CD8-positive, alpha-beta memory T cell (primary cell): ENCODE measurements around the gene MSANTD7. TPM values are rescaled to one million over a fixed set of nuclear protein-coding genes. Genes with fewer than 3 reads are reported as not detected.
"Not testable (repeated sequence)": the region's sequence is repeated elsewhere in the genome, so short reads cannot be mapped to it uniquely, and the experiment has no call there.

ENCODE experiments used
- CTCF ChIA-PET: fragments of 350-600 bp; sonication (Branson Sonifier 250); formaldehyde crosslinking; loops from one replicate; lab custom pipeline; 2021; ENCODE audit warnings: antibody characterized with exemption; lab: Charles Lee
- POLR2A ChIA-PET: fragments of 350-600 bp; sonication (Branson Sonifier 250); formaldehyde crosslinking; loops from one replicate; lab custom pipeline; 2021; ENCODE audit warnings: antibody characterized with exemption; lab: Charles Lee
- DNase-seq, 5 donors: peaks; one replicate each; pipeline versions ENCODE4 v3.0.0 to v3.0.0-alpha.2; 2020 to 2022; ENCODE audit warnings: mixed read lengths in 1 of 5
- H3K27ac ChIP-seq: one replicate; pipeline ENCODE4 v1.7.0; 2013; ENCODE audit warnings: low read depth, mild to moderate bottlenecking, low read length, moderate library complexity
- H3K27me3 ChIP-seq: 2 replicates; pipeline ENCODE4 v1.7.0; 2013; ENCODE audit warnings: low read length, mild to moderate bottlenecking; ENCODE audit not compliant: insufficient read depth, poor library complexity, severe bottlenecking
- H3K36me3 ChIP-seq: 2 replicates; pipeline ENCODE4 v1.7.0; 2013; ENCODE audit warnings: mild to moderate bottlenecking, low read length, moderate library complexity; ENCODE audit not compliant: insufficient read depth
- H3K4me1 ChIP-seq: 2 replicates; pipeline ENCODE4 v1.7.0; 2013; ENCODE audit warnings: mild to moderate bottlenecking, low read length, moderate library complexity; ENCODE audit not compliant: insufficient read depth
- H3K4me3 ChIP-seq: 2 replicates; pipeline ENCODE4 v1.7.0; 2013; ENCODE audit warnings: mild to moderate bottlenecking, low read length
- H3K9me3 ChIP-seq: 2 replicates; pipeline ENCODE4 v1.7.0; 2013; ENCODE audit warnings: mild to moderate bottlenecking, low read length
- H3K27ac Mint-ChIP-seq, 8 donors: one replicate each; pipeline ENCODE4 v1.8.0; 2020 to 2021; ENCODE audit warnings: mixed read lengths in 8 of 8, mild to moderate bottlenecking in 6 of 8, inconsistent platforms in 3 of 8, moderate library complexity in 3 of 8
- H3K27me3 Mint-ChIP-seq, 2 donors: one replicate each; pipeline ENCODE4 v1.8.0; 2020 to 2021; ENCODE audit warnings: mixed read lengths in 2 of 2, mild to moderate bottlenecking in 1 of 2, moderate library complexity in 1 of 2
- H3K36me3 Mint-ChIP-seq, 3 donors: one replicate each; pipeline ENCODE4 v1.8.0; 2020 to 2021; ENCODE audit warnings: mixed read lengths in 3 of 3, inconsistent platforms in 1 of 3, mild to moderate bottlenecking in 1 of 3
- H3K4me1 Mint-ChIP-seq, 3 donors: one replicate each; pipeline ENCODE4 v1.8.0; 2020 to 2021; ENCODE audit warnings: mixed read lengths in 3 of 3, inconsistent platforms in 1 of 3, mild to moderate bottlenecking in 1 of 3
- H3K4me3 Mint-ChIP-seq, 7 donors: one replicate each; pipeline ENCODE4 v1.8.0; 2020 to 2021; ENCODE audit warnings: mixed read lengths in 7 of 7, mild to moderate bottlenecking in 6 of 7, moderate library complexity in 4 of 7, inconsistent platforms in 2 of 7
- H3K9me3 Mint-ChIP-seq, 5 donors: one replicate each; pipeline ENCODE4 v1.8.0; 2020 to 2022; ENCODE audit warnings: mixed read lengths in 5 of 5, mild to moderate bottlenecking in 3 of 5, moderate library complexity in 2 of 5, inconsistent platforms in 1 of 5
- polyA plus RNA-seq: library from polyadenylated mRNA; unstranded; fragments of 300-500 nt; fragmentation: Illumina TruSeq; gene quantifications from one replicate; pipeline ENCODE4 v1.2.3, GENCODE V29; 2021
- total RNA-seq, 2 experiments: library from RNA; stranded (reverse); gene quantifications; one replicate each; pipeline ENCODE4 v1.2.3, GENCODE V29; 2021

Gene MSANTD7
- total and polyA plus RNA-seq, 3 experiments from 2014 or later: 8.7 to 30.4 (median 28.5) TPM

DNA sequence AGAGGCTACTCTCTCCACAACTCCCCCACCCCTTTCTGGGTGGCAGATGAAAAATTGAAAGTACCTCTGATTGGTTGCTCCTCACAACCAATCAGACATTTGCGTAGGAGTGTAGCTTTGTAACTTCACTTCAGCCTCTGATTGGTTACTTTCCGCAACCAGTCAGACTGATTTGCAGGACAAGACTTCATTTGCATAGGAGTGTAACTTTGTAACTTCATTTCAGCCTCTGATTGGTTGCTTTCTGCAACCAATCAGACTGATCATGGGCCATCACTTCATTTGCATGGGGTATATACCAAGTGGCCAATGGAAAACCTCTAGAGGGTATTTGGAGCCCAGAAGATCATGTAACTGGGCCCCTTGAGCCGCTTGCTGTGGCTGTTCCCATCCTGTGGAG, 25.8 kb upstream of the MSANTD7 start:
- H3K9me3 Mint-ChIP-seq: no peaks in the 10 kb centered on the region
- H3K4me3 Mint-ChIP-seq: peak overlapping the region in 4 of 7 donors; percentile 47 to 84 (median 66)
- POLR2A ChIA-PET: no interaction called here

DNA sequence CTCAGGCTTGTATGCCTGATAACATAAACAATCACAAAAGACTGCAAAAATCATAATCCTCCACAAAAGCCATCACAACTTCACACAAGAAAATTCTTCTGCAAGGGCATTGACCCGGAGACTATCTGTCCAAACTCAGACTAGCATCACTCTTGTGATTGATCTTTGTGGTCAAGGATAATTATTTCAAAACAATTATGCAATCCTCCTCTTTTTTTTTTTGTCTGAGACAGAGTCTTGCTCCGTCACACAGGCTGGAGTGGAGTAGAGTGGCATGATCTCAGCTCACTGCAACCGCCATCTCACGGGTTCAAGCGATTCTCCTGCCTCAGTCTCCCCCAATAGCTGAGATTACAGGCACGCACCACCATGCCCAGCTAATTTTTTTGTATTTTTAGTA, 22.4 kb upstream of the MSANTD7 start:
- Histone ChIP-seq H3K9me3 (no peaks in the 10 kb centered on the region), H3K4me1 (peaks cover 9% of the 10 kb centered on the region), H3K36me3 (no peaks in the 10 kb centered on the region), H3K27ac (no peak overlapping the region), H3K4me3 (no peak overlapping the region), H3K27me3 (no peaks in the 10 kb centered on the region)
- DNase-seq: no peak
- ChIA-PET POLR2A (no interaction called here), CTCF (no interaction called here)
- Mint-ChIP-seq H3K9me3 (no peaks in the 10 kb centered on the region), H3K36me3 (peaks cover 0 to 4% (median 0%) of the 10 kb centered on the region in 3 donors), H3K27ac (no peak overlapping the region), H3K4me3 (no peak overlapping the region), H3K4me1 (peaks cover 3 to 22% (median 20%) of the 10 kb centered on the region in 3 donors), H3K27me3 (no peaks in the 10 kb centered on the region)

More for the DNA sequence above, 25.8 kb upstream of the MSANTD7 start:
- Histone ChIP-seq H3K4me1 (peaks cover 9% of the 10 kb centered on the region), H3K27me3 (no peaks in the 10 kb centered on the region), H3K36me3 (no peaks in the 10 kb centered on the region), H3K9me3 (no peaks in the 10 kb centered on the region), H3K27ac (no peak overlapping the region), H3K4me3 (no peak overlapping the region)
- Mint-ChIP-seq H3K4me1 (peaks cover 3 to 22% (median 20%) of the 10 kb centered on the region in 3 donors), H3K36me3 (peaks cover 0 to 4% (median 0%) of the 10 kb centered on the region in 3 donors), H3K27ac (peak overlapping the region in 1 of 8 donors; percentile 95), H3K27me3 (no peaks in the 10 kb centered on the region)
- CTCF ChIA-PET: no interaction called here
- no peak for DNase-seq

DNA sequence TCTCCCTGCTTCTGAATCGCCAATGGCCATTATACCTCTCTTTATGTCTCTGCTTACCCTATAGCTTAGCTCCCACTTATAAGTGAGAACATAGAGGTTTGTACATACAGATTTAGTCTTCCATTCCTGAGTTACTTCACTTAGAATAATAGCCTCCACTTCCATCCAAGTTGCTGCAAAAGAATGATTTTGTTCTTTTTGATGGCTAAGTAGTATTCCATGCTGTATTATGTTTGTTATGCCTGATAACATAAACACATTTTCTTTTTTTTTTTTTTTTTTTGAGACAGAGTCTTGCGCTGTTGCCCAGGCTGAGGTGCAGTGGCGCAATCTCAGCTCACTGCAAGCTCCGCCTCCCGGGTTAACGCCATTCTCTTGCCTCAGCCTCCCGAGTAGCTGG, 21.4 kb upstream of the MSANTD7 start:
- H3K36me3 Mint-ChIP-seq, POLR2A ChIA-PET: not testable (repeated sequence)

DNA sequence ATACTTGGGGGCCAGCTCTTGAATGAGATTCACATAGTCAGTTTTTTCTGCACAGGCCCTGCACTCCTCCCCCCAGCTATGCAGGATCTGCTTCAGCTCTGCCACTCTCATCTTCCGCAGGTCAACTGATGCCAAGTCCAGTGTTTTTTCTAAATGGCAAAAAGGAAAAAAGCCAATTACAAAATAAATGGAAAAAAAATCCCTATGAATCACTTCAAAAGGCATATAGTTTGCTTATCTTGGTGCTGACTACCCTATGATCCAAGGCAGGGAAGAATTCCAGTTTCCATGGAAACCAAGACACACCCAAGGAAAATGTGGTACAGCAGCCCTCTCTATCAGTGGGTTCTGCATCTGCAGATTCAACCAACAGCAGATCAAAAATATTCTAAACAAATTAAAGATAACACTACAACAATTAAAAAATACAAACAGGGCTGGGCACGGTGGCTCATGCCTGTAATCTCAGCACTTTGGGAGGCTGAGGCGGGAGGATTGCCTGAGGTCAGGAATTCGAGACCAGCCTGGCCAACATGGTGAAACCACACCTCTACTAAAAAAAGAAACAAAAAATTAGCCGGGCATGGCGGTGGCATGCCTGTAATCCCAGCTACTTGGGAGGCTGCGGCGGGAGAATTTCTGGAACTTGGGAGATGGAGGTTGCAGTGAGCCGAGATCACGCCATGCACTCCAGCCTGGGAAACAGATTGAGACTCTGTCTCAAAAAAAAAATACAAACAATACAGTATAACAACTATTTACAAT, 17.9 kb upstream of the MSANTD7 start:
- no peaks in the 10 kb centered on the region for H3K27me3 Mint-ChIP-seq
- H3K4me3 ChIP-seq: no peak overlapping the region
- DNase-seq: no peak
- H3K9me3 Mint-ChIP-seq: no peaks in the 10 kb centered on the region
- peaks cover 0 to 4% (median 0%) of the 10 kb centered on the region in 3 donors for H3K36me3 Mint-ChIP-seq
- H3K4me1 Mint-ChIP-seq: peaks cover 0 to 6% (median 3%) of the 10 kb centered on the region in 3 donors
- POLR2A ChIA-PET: no interaction called here
- H3K27ac Mint-ChIP-seq: no peak overlapping the region
- no peaks in the 10 kb centered on the region for H3K4me1 ChIP-seq
- H3K4me3 Mint-ChIP-seq: no peak overlapping the region
- H3K27me3 ChIP-seq: no peaks in the 10 kb centered on the region
- no peaks in the 10 kb centered on the region for H3K36me3 ChIP-seq
- CTCF ChIA-PET: interaction anchor here (0.8 to 0.9 kb wide), 2 partner anchors 321 to 332 kb away, joined by 3 read pairs; no protein-coding TSS in a partner anchor
- no peaks in the 10 kb centered on the region for H3K9me3 ChIP-seq
- no peak overlapping the region for H3K27ac ChIP-seq

More for the DNA sequence above, 21.4 kb upstream of the MSANTD7 start:
- not testable (repeated sequence) for H3K27ac ChIP-seq, H3K9me3 ChIP-seq, H3K27me3 ChIP-seq, H3K36me3 ChIP-seq, H3K4me1 ChIP-seq, H3K27me3 Mint-ChIP-seq, H3K9me3 Mint-ChIP-seq, H3K27ac Mint-ChIP-seq, H3K4me3 Mint-ChIP-seq, H3K4me3 ChIP-seq, DNase-seq
- CTCF ChIA-PET: interaction anchor here (0.7 kb wide), 1 partner anchor 259 kb away, joined by 5 read pairs; no protein-coding TSS in a partner anchor
- H3K4me1 Mint-ChIP-seq: peaks cover 3 to 16% (median 16%) of the 10 kb centered on the region in 3 donors

GRCh38 chr10:14820775-14821154, 17.3 kb upstream of the MSANTD7 start:
- peaks cover 0 to 6% (median 3%) of the 10 kb centered on the region in 3 donors for H3K4me1 Mint-ChIP-seq
- Histone ChIP-seq H3K9me3 (no peaks in the 10 kb centered on the region), H3K27me3 (no peaks in the 10 kb centered on the region), H3K27ac (no peak overlapping the region), H3K4me1 (no peaks in the 10 kb centered on the region), H3K4me3 (no peak overlapping the region), H3K36me3 (no peaks in the 10 kb centered on the region)
- H3K9me3 Mint-ChIP-seq: no peaks in the 10 kb centered on the region
- no peaks in the 10 kb centered on the region for H3K27me3 Mint-ChIP-seq
- ChIA-PET CTCF (no interaction called here), POLR2A (no interaction called here)
- no peak overlapping the region for H3K27ac Mint-ChIP-seq
- no peak for DNase-seq
- H3K4me3 Mint-ChIP-seq: no peak overlapping the region
- H3K36me3 Mint-ChIP-seq: peaks cover 0 to 4% (median 0%) of the 10 kb centered on the region in 3 donors

DNA sequence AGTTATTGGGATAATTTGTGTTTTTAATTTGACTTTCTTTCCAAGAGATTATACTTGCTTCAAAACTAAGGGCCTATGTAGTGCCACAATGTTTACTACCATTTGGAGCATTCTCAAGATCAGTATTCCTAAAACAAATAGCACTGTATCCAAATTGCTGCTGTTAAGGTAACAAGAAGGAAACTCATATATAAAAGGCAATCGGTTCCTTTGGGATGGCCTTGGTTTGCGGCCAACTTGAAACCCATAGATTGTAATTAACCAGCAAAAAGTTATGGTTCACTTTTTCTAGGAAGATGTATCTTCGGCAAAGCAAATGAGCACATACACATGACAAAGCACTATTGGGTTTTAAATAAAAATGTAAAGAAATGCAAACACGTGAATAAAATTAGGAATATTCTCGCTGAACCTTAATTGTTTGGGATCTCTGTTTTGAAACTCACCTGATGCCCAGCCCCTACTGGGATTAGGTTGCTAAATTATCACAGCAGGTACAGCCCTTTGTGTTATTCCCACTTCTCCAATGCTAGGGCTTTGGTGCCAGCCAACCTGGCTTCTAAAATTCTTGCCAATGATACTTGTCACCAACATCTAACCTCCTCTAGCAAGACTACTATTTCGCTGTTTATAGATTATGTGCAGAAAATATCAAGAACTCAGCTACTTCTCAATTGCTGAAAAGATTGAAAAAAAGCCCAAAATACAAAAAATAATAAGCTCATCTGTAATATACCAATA, 16.3 kb upstream of the MSANTD7 start:
- Mint-ChIP-seq H3K27ac (no peak overlapping the region), H3K4me3 (no peak overlapping the region), H3K36me3 (no peaks in the 10 kb centered on the region), H3K27me3 (no peaks in the 10 kb centered on the region), H3K4me1 (peaks cover 0 to 6% (median 3%) of the 10 kb centered on the region in 3 donors), H3K9me3 (no peaks in the 10 kb centered on the region)
- H3K4me1 ChIP-seq: no peaks in the 10 kb centered on the region
- no peaks in the 10 kb centered on the region for H3K9me3 ChIP-seq
- no peaks in the 10 kb centered on the region for H3K27me3 ChIP-seq
- no peak overlapping the region for H3K27ac ChIP-seq
- no peaks in the 10 kb centered on the region for H3K36me3 ChIP-seq
- DNase-seq: no peak
- no peak overlapping the region for H3K4me3 ChIP-seq
- CTCF ChIA-PET: interaction anchor here (0.8 to 2.6 kb wide), 10 partner anchors 20 to 626 kb away, joined by 3 to 11 read pairs (median 6); no protein-coding TSS in a partner anchor
- POLR2A ChIA-PET: no interaction called here

DNA sequence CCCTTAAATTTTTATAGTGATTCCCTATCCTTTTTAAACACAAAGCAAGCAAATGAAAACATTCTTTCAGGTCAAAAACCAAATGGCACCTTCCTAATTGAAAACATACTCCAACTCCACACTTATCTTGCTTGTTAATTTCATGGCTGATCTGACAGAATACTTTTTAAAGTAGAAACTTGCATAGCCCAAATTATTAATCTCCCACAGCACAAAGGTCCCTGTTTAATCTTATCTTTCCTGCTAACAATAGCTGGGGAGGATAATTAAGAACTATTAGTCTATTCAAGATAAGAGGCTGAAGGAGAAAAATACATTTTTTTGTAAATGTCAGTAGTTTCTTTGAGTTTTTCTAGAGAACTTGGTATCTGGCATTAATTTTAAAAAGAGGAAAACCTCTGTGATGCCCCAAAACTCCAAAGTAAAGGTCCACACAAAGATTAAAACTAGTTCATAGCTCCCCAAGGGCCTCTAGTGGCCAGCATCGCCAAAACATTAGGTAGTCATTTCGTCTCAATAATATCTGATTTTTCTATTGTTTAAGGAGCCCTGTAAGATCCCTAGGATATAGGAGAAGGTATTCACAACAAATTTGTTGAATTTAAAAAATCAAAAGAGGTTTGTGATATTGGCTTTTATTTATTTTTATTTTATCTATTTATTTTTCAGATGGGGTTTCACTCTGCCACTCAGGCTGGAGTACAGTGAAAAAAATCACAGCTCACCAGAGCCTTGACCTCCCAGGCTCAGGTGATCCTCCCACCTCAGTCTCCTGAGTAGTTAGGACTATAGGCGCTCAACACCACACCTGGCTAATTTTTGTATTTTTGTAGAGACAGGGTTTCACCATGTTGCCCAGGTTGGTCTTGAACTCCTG, 15.0 kb upstream of the MSANTD7 start:
- POLR2A ChIA-PET: interaction anchor here (0.7 to 1.0 kb wide), 2 partner anchors 235 to 280 kb away, joined by 3 read pairs; no protein-coding TSS in a partner anchor
- no peaks in the 10 kb centered on the region for H3K4me1 ChIP-seq
- H3K9me3 ChIP-seq: no peaks in the 10 kb centered on the region
- no peak overlapping the region for H3K27ac ChIP-seq
- no peak overlapping the region for H3K4me3 ChIP-seq
- Mint-ChIP-seq H3K4me1 (peaks cover 0 to 6% (median 3%) of the 10 kb centered on the region in 3 donors), H3K27me3 (no peaks in the 10 kb centered on the region), H3K4me3 (no peak overlapping the region), H3K27ac (no peak overlapping the region), H3K9me3 (no peaks in the 10 kb centered on the region), H3K36me3 (no peaks in the 10 kb centered on the region)
- H3K36me3 ChIP-seq: no peaks in the 10 kb centered on the region
- CTCF ChIA-PET: interaction anchor here (0.8 to 2.6 kb wide), 18 partner anchors 14 to 627 kb away, joined by 3 to 11 read pairs (median 5); partner anchors contain the start of gene CDNF
- peak in 4 of 5 donors; percentile 13 to 58 (median 24) for DNase-seq
- H3K27me3 ChIP-seq: no peaks in the 10 kb centered on the region
